PC-9 (cell line): ENCODE data around the gene PTPRG. TPM values are rescaled to one million over a fixed set of nuclear protein-coding genes. Genes with fewer than 3 reads are reported as not detected.

ENCODE experiments used
- BruUV-seq: library from RNA; stranded (reverse); fragments of 400-500 nt; replicated peaks from 2 replicates; lab custom pipeline; 2021; lab: Mats Ljungman, UMichigan
- CTCF ChIA-PET: fragments of 300-600 bp; sonication (Branson Sonifier 250); formaldehyde crosslinking; loops from one replicate; lab custom pipeline; 2022; ENCODE audit warnings: antibody characterized with exemption; lab: Charles Lee
- POLR2A ChIA-PET: fragments of 300-600 bp; sonication (Branson Sonifier 250); formaldehyde crosslinking; loops from one replicate; lab custom pipeline; 2022; ENCODE audit warnings: antibody characterized with exemption; ENCODE audit not compliant: unreplicated experiment; lab: Charles Lee
- DNase-seq, 2 experiments: peaks; one replicate each; pipeline versions ENCODE4 v3.0.0 to v3.0.0-alpha.2; 2015 to 2022; ENCODE audit warnings: mixed read lengths in 1 of 2
- H2AFZ ChIP-seq: fragments of 200-600 bp; sonication (generic); 2 replicates; pipeline ENCODE4 v1.8.1; 2017; ENCODE audit warnings: antibody characterized with exemption
- H3F3A ChIP-seq: fragments of 200-600 bp; sonication (generic); 2 replicates; pipeline ENCODE4 v1.8.1; 2017; ENCODE audit warnings: antibody characterized with exemption, mild to moderate bottlenecking, low read depth; ENCODE audit not compliant: insufficient read depth
- H3K27ac ChIP-seq: fragments of 200-600 bp; sonication (generic); 2 replicates; pipeline ENCODE4 v1.6.1; 2016; ENCODE audit warnings: mixed run types
- H3K27me3 ChIP-seq: fragments of 200-600 bp; sonication (generic); 2 replicates; pipeline ENCODE4 v1.6.1; 2016; ENCODE audit warnings: low read depth, mixed run types; ENCODE audit not compliant: insufficient read depth
- H3K36me3 ChIP-seq: fragments of 200-600 bp; sonication (generic); 2 replicates; pipeline ENCODE4 v1.6.1; 2016; ENCODE audit warnings: low read depth, mixed run types
- H3K4me1 ChIP-seq: fragments of 200-600 bp; sonication (generic); replicated peaks from 2 replicates; pipeline ENCODE4 v1.6.1; 2016; ENCODE audit warnings: mixed run types; ENCODE audit not compliant: insufficient read depth
- H3K4me2 ChIP-seq: fragments of 200-600 bp; sonication (generic); 2 replicates; pipeline ENCODE4 v1.6.1; 2017; ENCODE audit warnings: mixed run types
- H3K4me3 ChIP-seq: fragments of 200-600 bp; sonication (generic); 2 replicates; pipeline ENCODE4 v1.6.1; 2016; ENCODE audit warnings: mixed run types
- H3K79me2 ChIP-seq: fragments of 200-600 bp; sonication (generic); 2 replicates; pipeline ENCODE4 v1.6.1; 2017; ENCODE audit warnings: low read depth, mixed run types
- H3K9me2 ChIP-seq: fragments of 200-600 bp; sonication (generic); 2 replicates; pipeline ENCODE4 v1.8.1; 2017; ENCODE audit warnings: mild to moderate bottlenecking; ENCODE audit not compliant: insufficient read depth
- H3K9me3 ChIP-seq: fragments of 200-600 bp; sonication (generic); 2 replicates; pipeline ENCODE4 v1.8.1; 2016; ENCODE audit warnings: low read depth; ENCODE audit not compliant: insufficient read depth
- H4K20me1 ChIP-seq: fragments of 200-600 bp; sonication (generic); 2 replicates; pipeline ENCODE4 v1.8.1; 2017; ENCODE audit not compliant: insufficient read depth
- EZH2 ChIP-seq: fragments of 200-600 bp; sonication (generic); IDR thresholded peaks from 2 replicates; pipeline ENCODE4 v1.8.0; 2017; ENCODE audit warnings: antibody characterized with exemption, low read depth
- intact Hi-C: fragments of 100-400 bp; cut with micrococcal nuclease; formaldehyde crosslinking; loops from one replicate; pipeline ENCODE4 v1.10.0; 2022; ENCODE audit not compliant: unreplicated experiment
- total RNA-seq: library from RNA; stranded (reverse); gene quantifications from 2 replicates; pipeline ENCODE4 v1.2.3, GENCODE V29; 2021
- TF ChIP-seq, protein P1 (sequence below): fragments of 200-600 bp; sonication (generic); conservative IDR thresholded peaks from 2 replicates; pipeline ENCODE4 v1.6.1; 2017; ENCODE audit warnings: mixed run types, antibody characterized with exemption, mild to moderate bottlenecking, moderate library complexity

The PTPRG gene
- total RNA-seq, 1 experiment from 2014 or later, result 32.9 TPM

DNA sequence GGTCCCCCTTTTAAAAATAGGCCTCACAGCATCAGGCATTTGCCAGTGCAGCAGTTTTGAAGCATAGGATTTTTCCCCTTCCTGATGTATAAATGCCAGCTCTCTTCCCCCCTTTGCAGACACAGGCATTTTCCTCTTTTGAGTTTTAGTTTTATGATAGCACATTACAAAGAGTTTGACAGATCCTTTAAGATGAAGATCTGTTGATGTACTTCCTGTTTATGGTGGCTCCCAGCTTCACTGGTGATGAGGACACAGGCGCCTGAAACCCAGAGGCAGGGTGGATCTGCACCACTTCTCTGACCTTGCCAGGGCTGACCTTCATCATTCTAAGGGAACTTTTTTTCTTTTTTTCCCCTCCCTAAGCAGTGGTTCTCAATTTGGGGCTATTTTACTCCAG, 243.4 kb downstream of the PTPRG start:
- Histone ChIP-seq H2AFZ (no peak overlapping the region), H3F3A (no peaks in the 10 kb centered on the region; the same call in 1 of the 2 replicates), H3K9me2 (no peaks in the 10 kb centered on the region), H3K36me3 (no peaks in the 10 kb centered on the region), H3K27ac (no peak overlapping the region), H3K9me3 (no peaks in the 10 kb centered on the region), H3K79me2 (no peaks in the 10 kb centered on the region), H3K4me3 (no peak overlapping the region), H4K20me1 (no peaks in the 10 kb centered on the region), H3K27me3 (no peaks in the 10 kb centered on the region), H3K4me1 (no peaks in the 10 kb centered on the region), H3K4me2 (no peak overlapping the region)
- CTCF ChIA-PET, result no interaction called here
- intact Hi-C loops, result no loop called here
- POLR2A ChIA-PET, result no interaction called here
- no TSS peak for BruUV-seq
- DNase-seq, result no peak
- TF ChIP-seq, protein P1, sequence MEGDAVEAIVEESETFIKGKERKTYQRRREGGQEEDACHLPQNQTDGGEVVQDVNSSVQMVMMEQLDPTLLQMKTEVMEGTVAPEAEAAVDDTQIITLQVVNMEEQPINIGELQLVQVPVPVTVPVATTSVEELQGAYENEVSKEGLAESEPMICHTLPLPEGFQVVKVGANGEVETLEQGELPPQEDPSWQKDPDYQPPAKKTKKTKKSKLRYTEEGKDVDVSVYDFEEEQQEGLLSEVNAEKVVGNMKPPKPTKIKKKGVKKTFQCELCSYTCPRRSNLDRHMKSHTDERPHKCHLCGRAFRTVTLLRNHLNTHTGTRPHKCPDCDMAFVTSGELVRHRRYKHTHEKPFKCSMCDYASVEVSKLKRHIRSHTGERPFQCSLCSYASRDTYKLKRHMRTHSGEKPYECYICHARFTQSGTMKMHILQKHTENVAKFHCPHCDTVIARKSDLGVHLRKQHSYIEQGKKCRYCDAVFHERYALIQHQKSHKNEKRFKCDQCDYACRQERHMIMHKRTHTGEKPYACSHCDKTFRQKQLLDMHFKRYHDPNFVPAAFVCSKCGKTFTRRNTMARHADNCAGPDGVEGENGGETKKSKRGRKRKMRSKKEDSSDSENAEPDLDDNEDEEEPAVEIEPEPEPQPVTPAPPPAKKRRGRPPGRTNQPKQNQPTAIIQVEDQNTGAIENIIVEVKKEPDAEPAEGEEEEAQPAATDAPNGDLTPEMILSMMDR, result no peak
- TF ChIP-seq EZH2, result no peak

DNA sequence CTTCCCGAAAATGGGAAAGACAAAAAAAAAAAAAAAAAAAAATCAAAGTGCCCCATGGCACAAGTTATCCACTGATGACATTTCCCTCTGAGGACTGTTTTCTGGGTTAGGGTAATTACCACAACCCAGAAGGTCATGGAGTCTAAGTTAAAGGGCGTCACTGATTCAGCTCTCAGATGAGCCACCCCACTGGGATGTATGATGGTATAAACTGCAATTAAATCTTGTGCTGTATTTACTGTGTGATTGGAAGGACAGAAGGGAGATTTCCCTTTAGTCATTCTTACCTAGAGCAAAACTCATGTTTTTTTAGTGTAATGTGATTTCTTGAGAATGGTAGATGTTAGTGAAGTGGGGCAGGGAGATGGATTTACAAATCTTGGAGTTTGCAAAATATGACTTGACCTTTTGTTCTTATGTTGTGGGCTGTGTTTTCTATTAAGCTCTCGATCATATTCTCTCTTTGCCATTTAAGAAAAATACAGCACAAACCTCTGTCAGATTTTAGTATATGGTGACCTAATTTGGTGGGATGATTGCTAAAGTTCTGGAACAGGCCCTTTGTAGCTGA, 244.2 kb downstream of the PTPRG start:
- no TSS peak for BruUV-seq
- POLR2A ChIA-PET, result no interaction called here

DNA sequence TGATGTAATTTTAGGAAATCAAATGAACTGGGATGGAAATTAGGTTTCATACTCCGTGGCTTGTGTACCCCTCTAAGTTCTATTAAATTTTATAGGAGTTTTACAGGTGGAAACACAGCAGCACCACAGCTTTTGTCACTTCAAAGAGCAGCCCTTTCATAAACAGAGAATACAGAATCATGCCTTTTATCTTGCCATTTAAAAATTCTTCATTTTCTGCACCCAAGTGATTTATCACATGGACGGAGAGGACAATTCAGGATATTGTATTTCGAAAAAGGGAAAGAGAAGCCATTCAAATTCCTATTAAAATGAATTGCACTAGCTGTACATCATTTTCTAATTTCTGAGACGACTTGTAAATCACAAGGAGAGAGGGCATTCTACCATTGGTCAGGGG, 245.4 kb downstream of the PTPRG start:
- H4K20me1 ChIP-seq, result no peaks in the 10 kb centered on the region
- no peaks in the 10 kb centered on the region; the same call in 1 of the 2 replicates for H3F3A ChIP-seq
- POLR2A ChIA-PET, result interaction anchor here (0.6 kb wide), 1 partner anchor 395 kb away, joined by 4 read pairs; no protein-coding TSS in a partner anchor
- H3K36me3 ChIP-seq, result no peaks in the 10 kb centered on the region
- TF ChIP-seq, protein P1, result no peak
- TF ChIP-seq EZH2, result no peak
- CTCF ChIA-PET, result no interaction called here
- H3K4me2 ChIP-seq, result no peak overlapping the region
- BruUV-seq, result no TSS peak
- H3K4me1 ChIP-seq, result no peaks in the 10 kb centered on the region
- H3K9me2 ChIP-seq, result no peaks in the 10 kb centered on the region
- no peaks in the 10 kb centered on the region for H3K79me2 ChIP-seq
- no peak overlapping the region for H3K27ac ChIP-seq
- H3K4me3 ChIP-seq, result no peak overlapping the region
- intact Hi-C loops, result no loop called here
- no peaks in the 10 kb centered on the region for H3K9me3 ChIP-seq
- no peak overlapping the region for H2AFZ ChIP-seq
- no peaks in the 10 kb centered on the region for H3K27me3 ChIP-seq
- DNase-seq, result no peak

More for the DNA sequence above, 244.2 kb downstream of the PTPRG start:
- Histone ChIP-seq H3K9me3 (no peaks in the 10 kb centered on the region), H3K4me3 (no peak overlapping the region), H3K27me3 (no peaks in the 10 kb centered on the region), H3F3A (no peaks in the 10 kb centered on the region; the same call in 1 of the 2 replicates), H3K4me1 (no peaks in the 10 kb centered on the region), H3K4me2 (no peak overlapping the region), H4K20me1 (no peaks in the 10 kb centered on the region), H2AFZ (no peak overlapping the region), H3K79me2 (no peaks in the 10 kb centered on the region), H3K27ac (no peak overlapping the region), H3K36me3 (no peaks in the 10 kb centered on the region), H3K9me2 (no peaks in the 10 kb centered on the region)
- no peak for TF ChIP-seq EZH2
- TF ChIP-seq, protein P1, result no peak
- intact Hi-C loops, result no loop called here
- CTCF ChIA-PET, result no interaction called here
- DNase-seq, result no peak
